Astrocyte (in vitro differentiated cells and primary cell): ENCODE results near the gene GID8. TPM values are rescaled to one million over a fixed set of nuclear protein-coding genes. Genes with fewer than 3 reads are reported as not detected.
A peak's percentile ranks its signal among the peaks of the same experiment; 100 is the strongest.
"Not testable (repeated sequence)": the region's sequence is repeated elsewhere in the genome, so short reads cannot be mapped to it uniquely, and the experiment has no call there.

Experiments used
- DNase-seq: peaks from one replicate; pipeline ENCODE4 v3.0.0-alpha.2; 2010; ENCODE audit warnings: low read depth
- FAIRE-seq: peaks from 2 replicates; lab custom pipeline; 2011; peaks lifted over from hg19 to GRCh38; lab: Jason Lieb, UNC
- H2AFZ ChIP-seq: 2 replicates; pipeline ENCODE4 v1.6.0; 2012; ENCODE audit warnings: low read depth, low read length, inconsistent platforms
- H3K27ac ChIP-seq: 2 replicates; pipeline ENCODE4 v1.5.1; 2011; ENCODE audit warnings: low read depth, low read length, inconsistent platforms
- H3K27me3 ChIP-seq: 2 replicates; pipeline ENCODE4 v1.6.0; 2011; ENCODE audit warnings: low read length, inconsistent platforms; ENCODE audit not compliant: insufficient read depth
- H3K36me3 ChIP-seq: 2 replicates; pipeline ENCODE4 v1.5.1; 2011; ENCODE audit warnings: low read length, inconsistent platforms; ENCODE audit not compliant: insufficient read depth
- H3K4me1 ChIP-seq: 2 replicates; pipeline ENCODE4 v1.5.1; 2011; ENCODE audit warnings: low read length, inconsistent platforms; ENCODE audit not compliant: insufficient read depth
- H3K4me2 ChIP-seq: 2 replicates; pipeline ENCODE4 v1.6.0; 2012; ENCODE audit warnings: low read length, inconsistent platforms
- H3K4me3 ChIP-seq: 2 replicates; pipeline ENCODE4 v1.5.1; 2011; ENCODE audit warnings: low read depth, mild to moderate bottlenecking, low read length, inconsistent platforms; ENCODE audit not compliant: insufficient read depth
- H3K79me2 ChIP-seq: 2 replicates; pipeline ENCODE4 v1.6.0; 2012; ENCODE audit warnings: mild to moderate bottlenecking, low read length, inconsistent platforms; ENCODE audit not compliant: insufficient read depth
- H3K9ac ChIP-seq: 2 replicates; pipeline ENCODE4 v1.6.0; 2012; ENCODE audit warnings: mild to moderate bottlenecking, low read length, inconsistent platforms
- H3K9me3 ChIP-seq: 2 replicates; pipeline ENCODE4 v1.5.1; 2012; ENCODE audit warnings: low read depth, mild to moderate bottlenecking, low read length, inconsistent platforms; ENCODE audit not compliant: insufficient read depth
- H4K20me1 ChIP-seq: 2 replicates; pipeline ENCODE4 v1.6.0; 2012; ENCODE audit warnings: low read length, inconsistent platforms; ENCODE audit not compliant: insufficient read depth
- H3K27ac Mint-ChIP-seq: one replicate; pipeline ENCODE4 v1.8.0; 2021; ENCODE audit warnings: mild to moderate bottlenecking, mixed read lengths; ENCODE audit not compliant: unreplicated experiment
- H3K27me3 Mint-ChIP-seq: one replicate; pipeline ENCODE4 v1.8.0; 2021; ENCODE audit warnings: low read depth, mixed read lengths; ENCODE audit not compliant: unreplicated experiment
- H3K36me3 Mint-ChIP-seq: one replicate; pipeline ENCODE4 v1.8.0; 2021; ENCODE audit warnings: low read depth, mixed read lengths; ENCODE audit not compliant: unreplicated experiment
- H3K4me1 Mint-ChIP-seq: one replicate; pipeline ENCODE4 v1.8.0; 2021; ENCODE audit warnings: low read depth, mixed read lengths; ENCODE audit not compliant: unreplicated experiment
- H3K4me3 Mint-ChIP-seq: one replicate; pipeline ENCODE4 v1.8.0; 2021; ENCODE audit warnings: mild to moderate bottlenecking, moderate library complexity, mixed read lengths; ENCODE audit not compliant: unreplicated experiment
- H3K9me3 Mint-ChIP-seq: one replicate; pipeline ENCODE4 v1.8.0; 2021; ENCODE audit warnings: mild to moderate bottlenecking, mixed read lengths; ENCODE audit not compliant: unreplicated experiment
- CTCF ChIP-seq: IDR thresholded peaks from 2 replicates; pipeline ENCODE4 v1.5.1; 2011; ENCODE audit warnings: low read depth, mild to moderate bottlenecking, inconsistent platforms, low read length, moderate library complexity; ENCODE audit not compliant: insufficient read depth
- EZH2 ChIP-seq: IDR thresholded peaks from 2 replicates; pipeline ENCODE4 v1.6.1; 2012; ENCODE audit warnings: mild to moderate bottlenecking, low read length, inconsistent platforms; ENCODE audit not compliant: insufficient read depth
- total RNA-seq: library from RNA; stranded (reverse); gene quantifications from 2 replicates; pipeline ENCODE4 v1.2.1, GENCODE V29; 2021

GID8 gene
- total RNA-seq, 1 donor from 2014 or later = 37.1 TPM

DNA sequence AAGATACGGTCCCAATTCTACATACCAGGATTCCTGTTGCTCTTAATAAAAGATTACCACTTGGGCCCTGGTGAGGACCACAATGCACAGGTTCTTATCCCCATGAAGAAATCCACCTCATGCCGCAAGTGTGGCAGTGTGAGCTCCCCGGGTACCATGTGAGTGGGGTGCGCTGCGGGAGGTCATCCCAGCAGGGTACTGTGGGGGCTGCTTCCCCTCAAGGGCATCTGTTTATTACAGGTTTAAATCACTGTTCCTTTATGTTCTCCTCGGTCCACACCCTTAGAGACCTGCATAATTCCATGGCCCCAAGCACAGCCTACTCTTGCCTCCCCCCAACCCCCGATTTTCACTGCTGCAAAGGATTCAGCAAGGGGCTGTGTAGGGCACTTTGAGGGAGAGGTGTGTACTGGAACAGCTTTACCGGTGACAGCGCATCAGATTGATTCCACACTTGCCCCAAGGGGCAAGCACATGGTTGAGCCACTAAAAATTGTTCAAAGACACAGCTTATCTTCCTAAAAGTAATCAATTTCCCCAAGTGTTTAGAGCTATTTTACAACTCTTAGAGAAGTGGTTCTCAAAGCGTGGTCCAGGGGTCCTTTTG lies 17.8 kb upstream of the GID8 start:
- DNase-seq (no peak), FAIRE-seq (no peak)
- H3K27ac ChIP-seq = no peak overlapping the region
- Mint-ChIP-seq H3K9me3 (no peaks in the 10 kb centered on the region), H3K27me3 (no peaks in the 10 kb centered on the region), H3K27ac (peak overlapping the region; percentile 53), H3K36me3 (peaks cover 2% of the 10 kb centered on the region), H3K4me1 (peaks cover 52% of the 10 kb centered on the region), H3K4me3 (no peak overlapping the region)
- no peak for TF ChIP-seq CTCF
- no peak for TF ChIP-seq EZH2
- no peak overlapping the region for H3K9ac ChIP-seq
- peaks cover 100% of the 10 kb centered on the region for H3K79me2 ChIP-seq
- peaks cover 36% of the 10 kb centered on the region for H3K4me1 ChIP-seq
- no peak overlapping the region for H3K4me2 ChIP-seq
- no peak overlapping the region for H2AFZ ChIP-seq
- H3K36me3 ChIP-seq = no peaks in the 10 kb centered on the region
- no peaks in the 10 kb centered on the region for H3K9me3 ChIP-seq
- peaks cover 98% of the 10 kb centered on the region for H4K20me1 ChIP-seq
- no peak overlapping the region for H3K4me3 ChIP-seq
- H3K27me3 ChIP-seq = no peaks in the 10 kb centered on the region

GRCh38 chr20:62921119-62921687 lies 16.7 kb upstream of the GID8 start:
- Histone ChIP-seq H3K4me2 (no peak overlapping the region), H2AFZ (no peak overlapping the region), H3K27me3 (no peaks in the 10 kb centered on the region), H3K4me3 (no peak overlapping the region), H3K79me2 (peaks cover 98% of the 10 kb centered on the region), H3K36me3 (no peaks in the 10 kb centered on the region), H4K20me1 (peaks cover 95% of the 10 kb centered on the region), H3K9me3 (no peaks in the 10 kb centered on the region), H3K9ac (no peak overlapping the region), H3K4me1 (peaks cover 38% of the 10 kb centered on the region), H3K27ac (peak overlapping the region; percentile 1)
- DNase-seq (peak; percentile 34), FAIRE-seq (no peak)
- Mint-ChIP-seq H3K27ac (peak overlapping the region; percentile 79), H3K4me3 (no peak overlapping the region), H3K9me3 (no peaks in the 10 kb centered on the region), H3K27me3 (no peaks in the 10 kb centered on the region), H3K36me3 (peaks cover 2% of the 10 kb centered on the region), H3K4me1 (peaks cover 49% of the 10 kb centered on the region)
- TF ChIP-seq EZH2 (no peak), CTCF (peak; percentile 58)

- H3K4me1 ChIP-seq = peaks cover 43% of the 10 kb centered on the region
- peaks cover 98% of the 10 kb centered on the region for H3K79me2 ChIP-seq
- no peak overlapping the region for H3K4me2 ChIP-seq
- peaks cover 4% of the 10 kb centered on the region for H3K36me3 Mint-ChIP-seq
- FAIRE-seq = no peak
- no peak overlapping the region for H3K4me3 ChIP-seq
- H3K4me1 Mint-ChIP-seq = peaks cover 42% of the 10 kb centered on the region
- peak overlapping the region; percentile 92 for H3K27ac Mint-ChIP-seq
- H3K27me3 ChIP-seq = no peaks in the 10 kb centered on the region
- H3K9me3 ChIP-seq = no peaks in the 10 kb centered on the region
- peaks cover 93% of the 10 kb centered on the region for H4K20me1 ChIP-seq
- no peak overlapping the region for H3K9ac ChIP-seq
- H3K4me3 Mint-ChIP-seq = no peak overlapping the region
- H3K9me3 Mint-ChIP-seq = no peaks in the 10 kb centered on the region
- no peak for DNase-seq
- H3K27ac ChIP-seq = peak overlapping the region; percentile 69
- TF ChIP-seq CTCF (no peak), EZH2 (no peak)
- no peaks in the 10 kb centered on the region for H3K27me3 Mint-ChIP-seq
- H2AFZ ChIP-seq = no peak overlapping the region
- no peaks in the 10 kb centered on the region for H3K36me3 ChIP-seq
Measured at GRCh38 chr20:62922451-62922921, 15.5 kb upstream of the GID8 start.

DNA sequence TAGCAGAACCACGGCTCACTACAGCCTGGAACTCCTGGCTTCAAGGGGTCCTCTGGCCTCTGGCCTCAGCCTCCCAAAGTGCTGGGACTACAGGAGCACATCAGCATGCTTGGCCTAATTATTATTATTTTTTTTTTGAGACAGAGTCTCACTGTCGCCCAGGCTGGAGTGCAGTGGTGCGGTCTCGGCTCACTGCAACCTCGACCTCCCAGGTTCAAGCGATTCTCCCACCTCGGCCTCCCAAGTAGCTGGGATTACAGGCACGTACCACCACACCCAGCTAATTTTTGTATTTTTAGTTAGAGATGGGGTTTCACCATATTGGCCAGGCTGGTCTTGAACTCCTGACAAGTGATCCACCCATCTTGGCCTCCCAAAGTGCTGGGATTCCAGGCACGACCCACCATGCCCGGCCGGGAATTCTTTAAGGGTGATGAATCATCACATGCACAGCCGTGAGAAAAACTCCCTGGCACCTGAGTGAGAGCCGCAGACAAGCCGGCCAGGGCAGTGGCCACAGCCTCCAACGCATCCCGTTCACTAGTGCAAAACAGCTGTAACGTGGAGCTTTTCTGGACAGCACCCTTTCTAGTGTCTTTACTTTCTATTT lies 14.8 kb upstream of the GID8 start:
- peaks cover 41% of the 10 kb centered on the region for H3K4me1 Mint-ChIP-seq
- Histone ChIP-seq H3K79me2 (peaks cover 98% of the 10 kb centered on the region), H3K9ac (peak overlapping the region; percentile 96), H3K4me1 (peaks cover 40% of the 10 kb centered on the region), H3K4me2 (peak overlapping the region; percentile 91), H3K27ac (peak overlapping the region; percentile 83), H4K20me1 (peaks cover 93% of the 10 kb centered on the region)
- H3K4me3 Mint-ChIP-seq = peak overlapping the region; percentile 62
- H3K27me3 ChIP-seq, H3K36me3 Mint-ChIP-seq, H3K27me3 Mint-ChIP-seq, H3K4me3 ChIP-seq, H3K36me3 ChIP-seq, H2AFZ ChIP-seq, H3K9me3 ChIP-seq, H3K9me3 Mint-ChIP-seq, FAIRE-seq: not testable (repeated sequence)
- H3K27ac Mint-ChIP-seq = peak overlapping the region; percentile 92
- DNase-seq = peak; percentile 85
